ENCODE results near the gene PDILT. TPM values are rescaled to one million over a fixed set of nuclear protein-coding genes. Genes with fewer than 3 reads are reported as not detected.
"Not testable (repeated sequence)": the region's sequence is repeated elsewhere in the genome, so short reads cannot be mapped to it uniquely, and the experiment has no call there.

PDILT gene
- total and polyA plus RNA-seq, 11 donors: not detected

DNA sequence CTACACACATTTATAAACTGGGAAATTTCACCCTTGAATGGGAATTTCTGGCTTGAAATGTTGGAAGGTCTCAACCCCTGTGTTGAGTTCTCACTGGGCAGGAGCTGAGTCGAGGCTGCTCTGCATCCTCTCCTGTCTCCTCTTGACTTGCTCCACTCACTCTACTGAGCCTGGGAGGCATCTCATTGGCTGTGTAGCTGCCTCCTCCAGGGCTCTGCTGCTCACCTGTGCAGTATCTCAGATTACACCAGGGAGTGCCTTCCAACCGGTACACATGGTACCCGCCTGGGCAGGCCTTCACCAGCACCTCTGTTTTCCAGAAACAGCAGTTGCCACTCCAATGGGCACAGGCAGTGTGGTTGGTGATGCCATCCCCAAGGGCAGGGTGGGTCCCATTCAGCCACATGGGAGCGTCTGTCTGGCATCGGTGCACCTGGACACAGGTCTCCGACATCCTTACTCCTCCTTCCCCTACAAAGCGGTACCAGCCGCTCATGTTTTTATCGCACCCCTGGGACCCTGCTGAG, 80.9 kb downstream of the PDILT start:
- TF ChIP-seq POLR2A (IDR thresholded peaks at IDR 0.05) (no peak), CTCF (IDR thresholded peaks at IDR 0.05) (no peak)
- WGBS, 4 donors: 74 to 82% (median 77%) methylated on average over 9 of the region's 9 CpGs
- DNase-seq (no peak), ATAC-seq (no peak)
- no peak overlapping the region for H3K27ac ChIP-seq
- no peak overlapping the region for H3K4me3 ChIP-seq
- no peaks in the 10 kb centered on the region for H3K4me1 ChIP-seq
- H3K27me3 ChIP-seq: peaks cover 0 to 12% (median 0%) of the 10 kb centered on the region in 9 donors
- intact Hi-C loops (cut with DNase I): no loop called here
- no peaks in the 10 kb centered on the region for H3K9me3 ChIP-seq
- H3K36me3 ChIP-seq: no peaks in the 10 kb centered on the region

DNA sequence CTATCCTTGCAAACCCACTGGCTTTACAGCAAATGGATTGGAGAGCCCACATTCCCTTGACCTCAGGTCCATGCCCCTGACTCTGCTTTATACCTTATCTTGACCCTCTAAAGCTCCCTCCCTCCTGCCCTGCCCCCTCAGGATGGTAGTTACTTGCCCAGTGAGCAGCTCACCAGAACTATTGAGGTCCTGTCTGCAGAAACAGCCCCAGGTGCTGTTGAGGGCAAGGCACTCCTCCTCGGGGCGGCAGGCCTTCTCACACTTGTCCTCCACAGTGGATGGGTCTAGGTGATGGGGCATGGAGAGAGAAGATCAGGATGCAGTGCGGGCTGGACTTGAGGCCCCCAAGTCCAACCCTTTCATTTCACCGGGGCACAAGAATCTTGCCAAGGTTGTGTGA, 81.8 kb downstream of the PDILT start:
- Histone ChIP-seq H3K4me3 (no peak overlapping the region), H3K27me3 (peaks cover 0 to 18% (median 3%) of the 10 kb centered on the region in 9 donors), H3K36me3 (no peaks in the 10 kb centered on the region), H3K9me3 (no peaks in the 10 kb centered on the region), H3K4me1 (no peaks in the 10 kb centered on the region), H3K27ac (no peak overlapping the region)
- intact Hi-C loops (cut with DNase I): no loop called here
- TF ChIP-seq CTCF (IDR thresholded peaks at IDR 0.05) (no peak), POLR2A (IDR thresholded peaks at IDR 0.05) (no peak)
- DNase-seq (no peak), ATAC-seq (no peak)
- 82 to 92% (median 87%) methylated on average over 4 of the region's 4 CpGs for WGBS, 4 donors

GRCh38 chr16:20321671-20322070, 82.9 kb downstream of the PDILT start:
- intact Hi-C loops (cut with DNase I): no loop called here
- H3K27me3 ChIP-seq: peaks cover 0 to 23% (median 3%) of the 10 kb centered on the region in 9 donors
- 60 to 85% (median 82%) methylated on average over 1 of the region's 1 CpG for WGBS, 4 donors
- no peaks in the 10 kb centered on the region for H3K36me3 ChIP-seq
- H3K4me3 ChIP-seq: no peak overlapping the region
- no peaks in the 10 kb centered on the region for H3K4me1 ChIP-seq
- no peak overlapping the region for H3K27ac ChIP-seq
- H3K9me3 ChIP-seq: no peaks in the 10 kb centered on the region
- TF ChIP-seq CTCF (IDR thresholded peaks at IDR 0.05): no peak
- DNase-seq: no peak
- no peak for ATAC-seq

GRCh38 chr16:20321051-20321450, 83.5 kb downstream of the PDILT start:
- DNase-seq; H3K27ac ChIP-seq; intact Hi-C loops (cut with DNase I); H3K4me1 ChIP-seq; H3K9me3 ChIP-seq; H3K36me3 ChIP-seq; ATAC-seq; H3K4me3 ChIP-seq: not testable (repeated sequence)
- peaks cover 0 to 23% (median 3%) of the 10 kb centered on the region in 9 donors for H3K27me3 ChIP-seq
- 89 to 100% (median 95%) methylated on average over 2 of the region's 2 CpGs for WGBS, 4 donors

DNA sequence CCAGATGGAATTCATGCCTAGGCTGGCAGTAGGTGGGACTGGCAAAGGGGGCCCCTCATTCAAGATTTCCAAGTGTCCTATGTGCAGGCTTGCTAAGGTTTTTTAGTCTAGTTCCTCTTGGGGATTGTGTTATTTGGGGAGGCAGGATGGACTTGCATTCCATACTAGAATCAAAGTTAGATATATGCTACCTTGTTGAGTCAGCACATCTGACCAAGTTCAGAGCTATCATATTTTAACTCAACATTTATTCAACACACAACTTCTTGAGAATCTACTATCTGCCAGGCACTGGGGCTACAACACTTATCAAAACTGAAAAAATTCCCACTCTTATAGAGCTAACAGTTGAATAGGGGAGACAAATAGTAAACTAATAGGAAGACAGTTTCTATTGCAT, 83.9 kb downstream of the PDILT start:
- Histone ChIP-seq H3K36me3 (no peaks in the 10 kb centered on the region), H3K4me1 (no peaks in the 10 kb centered on the region), H3K9me3 (no peaks in the 10 kb centered on the region), H3K4me3 (no peak overlapping the region), H3K27ac (no peak overlapping the region), H3K27me3 (peaks cover 0 to 23% (median 3%) of the 10 kb centered on the region in 9 donors)
- intact Hi-C loops (cut with DNase I): no loop called here
- no peak for ATAC-seq
- no peak for DNase-seq
- TF ChIP-seq POLR2A (IDR thresholded peaks at IDR 0.05) (no peak), CTCF (IDR thresholded peaks at IDR 0.05) (no peak)
